ENCODE data around the gene FBXO21. TPM values are rescaled to one million over a fixed set of nuclear protein-coding genes. Genes with fewer than 3 reads are reported as not detected.

Gene FBXO21
- total RNA-seq, 1 donor from 2014 or later: 41.4 TPM

- DNase-seq (no peak), ATAC-seq (no peak)
- no peaks in the 10 kb centered on the region for H3K9me3 ChIP-seq
- H3K36me3 ChIP-seq: peaks cover 63% of the 10 kb centered on the region
- peaks cover 4% of the 10 kb centered on the region for H3K4me1 ChIP-seq
- H3K27ac ChIP-seq: peak overlapping the region; percentile 13
- H3K4me3 ChIP-seq: no peak overlapping the region
- intact Hi-C loops (cut with DNase I): no loop called here
- TF ChIP-seq, protein P1, sequence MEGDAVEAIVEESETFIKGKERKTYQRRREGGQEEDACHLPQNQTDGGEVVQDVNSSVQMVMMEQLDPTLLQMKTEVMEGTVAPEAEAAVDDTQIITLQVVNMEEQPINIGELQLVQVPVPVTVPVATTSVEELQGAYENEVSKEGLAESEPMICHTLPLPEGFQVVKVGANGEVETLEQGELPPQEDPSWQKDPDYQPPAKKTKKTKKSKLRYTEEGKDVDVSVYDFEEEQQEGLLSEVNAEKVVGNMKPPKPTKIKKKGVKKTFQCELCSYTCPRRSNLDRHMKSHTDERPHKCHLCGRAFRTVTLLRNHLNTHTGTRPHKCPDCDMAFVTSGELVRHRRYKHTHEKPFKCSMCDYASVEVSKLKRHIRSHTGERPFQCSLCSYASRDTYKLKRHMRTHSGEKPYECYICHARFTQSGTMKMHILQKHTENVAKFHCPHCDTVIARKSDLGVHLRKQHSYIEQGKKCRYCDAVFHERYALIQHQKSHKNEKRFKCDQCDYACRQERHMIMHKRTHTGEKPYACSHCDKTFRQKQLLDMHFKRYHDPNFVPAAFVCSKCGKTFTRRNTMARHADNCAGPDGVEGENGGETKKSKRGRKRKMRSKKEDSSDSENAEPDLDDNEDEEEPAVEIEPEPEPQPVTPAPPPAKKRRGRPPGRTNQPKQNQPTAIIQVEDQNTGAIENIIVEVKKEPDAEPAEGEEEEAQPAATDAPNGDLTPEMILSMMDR (IDR thresholded peaks at IDR 0.05): no peak
- H3K27me3 ChIP-seq: no peaks in the 10 kb centered on the region
Observed at GRCh38 chr12:117149431-117149830, 40.8 kb downstream of the FBXO21 start.

GRCh38 chr12:117148642-117149041 is 41.6 kb downstream of the FBXO21 start:
- H3K36me3 ChIP-seq: peaks cover 61% of the 10 kb centered on the region
- no peak overlapping the region for H3K4me3 ChIP-seq
- TF ChIP-seq, protein P1 (IDR thresholded peaks at IDR 0.05): no peak
- ATAC-seq (no peak), DNase-seq (no peak)
- H3K27ac ChIP-seq: peak overlapping the region; percentile 13
- intact Hi-C loops (cut with DNase I): no loop called here
- no peaks in the 10 kb centered on the region for H3K9me3 ChIP-seq
- H3K27me3 ChIP-seq: no peaks in the 10 kb centered on the region
- peaks cover 4% of the 10 kb centered on the region for H3K4me1 ChIP-seq

- ATAC-seq: peak; percentile 58
- intact Hi-C loops (cut with DNase I): no loop called here
- no peak for DNase-seq
- Histone ChIP-seq H3K4me3 (no peak overlapping the region), H3K9me3 (no peaks in the 10 kb centered on the region), H3K36me3 (peaks cover 51% of the 10 kb centered on the region), H3K4me1 (peaks cover 4% of the 10 kb centered on the region), H3K27me3 (no peaks in the 10 kb centered on the region), H3K27ac (peak overlapping the region; percentile 32)
- TF ChIP-seq, protein P1 (IDR thresholded peaks at IDR 0.05): no peak
Observed at GRCh38 chr12:117147639-117148038, 42.6 kb downstream of the FBXO21 start.

DNA sequence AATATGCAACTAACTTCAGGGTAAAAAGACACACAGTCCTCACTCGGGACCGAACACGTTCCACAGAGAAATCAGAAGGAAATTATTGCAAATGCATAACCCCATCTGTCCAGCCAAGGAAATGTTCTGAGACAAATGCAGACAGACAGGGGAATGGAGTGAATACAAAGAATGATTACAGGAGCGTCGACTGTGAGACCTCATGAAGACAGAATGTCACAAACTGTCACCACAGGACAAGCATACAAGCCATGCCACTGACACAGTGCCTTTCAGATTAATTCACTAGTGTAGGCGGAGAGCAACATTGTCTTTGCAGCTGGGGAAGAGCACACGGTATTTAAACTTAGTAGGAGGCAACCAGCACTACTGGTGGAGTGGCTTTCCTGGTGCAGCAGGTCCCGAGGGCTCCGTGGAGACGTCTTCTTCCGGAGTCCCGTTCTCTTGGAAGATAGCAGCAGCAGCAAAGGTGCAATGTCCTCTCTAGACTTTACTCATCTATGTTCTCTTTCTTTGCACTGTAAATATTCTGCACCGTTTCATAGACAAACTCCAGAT is 44.6 kb downstream of the FBXO21 start:
- TF ChIP-seq, protein P1 (IDR thresholded peaks at IDR 0.05): no peak
- ATAC-seq (no peak), DNase-seq (no peak)
- intact Hi-C loops (cut with DNase I): no loop called here
- Histone ChIP-seq H3K4me3 (no peak overlapping the region), H3K27me3 (no peaks in the 10 kb centered on the region), H3K36me3 (peaks cover 49% of the 10 kb centered on the region), H3K9me3 (no peaks in the 10 kb centered on the region), H3K27ac (no peak overlapping the region), H3K4me1 (peaks cover 5% of the 10 kb centered on the region)

- ATAC-seq (no peak), DNase-seq (no peak)
- H3K9me3 ChIP-seq: no peaks in the 10 kb centered on the region
- no peak overlapping the region for H3K27ac ChIP-seq
- intact Hi-C loops (cut with DNase I): no loop called here
- peaks cover 41% of the 10 kb centered on the region for H3K36me3 ChIP-seq
- TF ChIP-seq, protein P1 (IDR thresholded peaks at IDR 0.05): no peak
- H3K27me3 ChIP-seq: no peaks in the 10 kb centered on the region
- H3K4me3 ChIP-seq: no peak overlapping the region
- H3K4me1 ChIP-seq: peaks cover 12% of the 10 kb centered on the region
Observed at GRCh38 chr12:117144599-117144998, 45.7 kb downstream of the FBXO21 start.
